SK-N-SH (cell line): Measurements from ENCODE around the gene HID1. TPM values are rescaled to one million over a fixed set of nuclear protein-coding genes. Genes with fewer than 3 reads are reported as not detected.

Experiments
- CTCF ChIA-PET: fragments of 300-600, 350-600 bp; formaldehyde crosslinking; extraction: SDS; loops from one replicate; lab custom pipeline; 2021; lab: Yijun Ruan, JAX
- POLR2A ChIA-PET: fragments of 350-600 bp; sonication (Branson Sonifier 250); formaldehyde crosslinking; extraction: SDS; loops from one replicate; lab custom pipeline; 2020; ENCODE audit warnings: antibody characterized with exemption, inconsistent platforms; lab: Yijun Ruan, JAX
- DNase-seq: peaks from one replicate; pipeline ENCODE4 v3.0.0; 2012
- H2AFZ ChIP-seq: fragments of 200-600 bp; sonication (generic); 2 replicates; pipeline ENCODE4 v1.8.1; 2016; ENCODE audit warnings: antibody characterized with exemption, mild to moderate bottlenecking, low read depth
- H3F3A ChIP-seq: fragments of 200-600 bp; sonication (generic); replicated peaks from 2 replicates; pipeline ENCODE3; 2016; ENCODE audit warnings: antibody characterized with exemption, mild to moderate bottlenecking; ENCODE audit not compliant: insufficient read depth
- H3K27ac ChIP-seq, 2 experiments: fragments of 200-500 bp in 1 of 2; fragments of 200-600 bp in 1 of 2; sonication (Bioruptor generic) in 1 of 2; sonication (generic), shearing (Covaris generic) in 1 of 2; 2 replicates each; pipeline versions ENCODE4 v1.5.1 to v1.6.1; 2014 to 2016; ENCODE audit warnings: low read depth in 2 of 2, inconsistent platforms in 1 of 2, low read length in 1 of 2, mild to moderate bottlenecking in 1 of 2, mixed read lengths in 1 of 2
- H3K27me3 ChIP-seq: fragments of 200-600 bp; sonication (generic), shearing (Covaris generic); 2 replicates; pipeline ENCODE4 v1.6.1; 2016; ENCODE audit warnings: mixed run types; ENCODE audit not compliant: insufficient read depth
- H3K36me3 ChIP-seq, 2 experiments: fragments of 200-500 bp in 1 of 2; fragments of 200-600 bp in 1 of 2; sonication (Bioruptor generic) in 1 of 2; sonication (generic) in 1 of 2; replicated peaks in 1 of 2; 2 replicates each; pipeline versions ENCODE3 to v1.5.1; 2014 to 2016; ENCODE audit warnings: low read length in 1 of 2, mild to moderate bottlenecking in 1 of 2; ENCODE audit not compliant: insufficient read depth in 2 of 2, control insufficient read depth in 1 of 2
- H3K4me1 ChIP-seq, 2 experiments: fragments of 200-500 bp in 1 of 2; fragments of 200-600 bp in 1 of 2; sonication (Bioruptor generic) in 1 of 2; sonication (generic), shearing (Covaris generic) in 1 of 2; 2 replicates each; pipeline versions ENCODE4 v1.5.1 to v1.6.1; 2014 to 2016; ENCODE audit warnings: low read depth in 1 of 2, low read length in 1 of 2, mixed run types in 1 of 2; ENCODE audit not compliant: insufficient read depth in 2 of 2, control insufficient read depth in 1 of 2
- H3K4me2 ChIP-seq: fragments of 200-600 bp; sonication (generic), shearing (Covaris generic); 2 replicates; pipeline ENCODE4 v1.6.1; 2017; ENCODE audit warnings: mixed run types
- H3K4me3 ChIP-seq, 2 experiments: fragments of 200-500 bp in 1 of 2; fragments of 200-600 bp in 1 of 2; sonication (Bioruptor generic) in 1 of 2; sonication (generic), shearing (Covaris generic) in 1 of 2; 2 replicates each; pipeline versions ENCODE4 v1.5.1 to v1.8.1; 2014 to 2016; ENCODE audit warnings: low read depth in 2 of 2, inconsistent platforms in 1 of 2, low read length in 1 of 2, mild to moderate bottlenecking in 1 of 2, mixed read lengths in 1 of 2, moderate library complexity in 1 of 2
- H3K79me2 ChIP-seq: fragments of 200-600 bp; sonication (generic); 2 replicates; pipeline ENCODE4 v1.8.1; 2017; ENCODE audit warnings: mild to moderate bottlenecking; ENCODE audit not compliant: insufficient read depth
- H3K9ac ChIP-seq: fragments of 200-600 bp; sonication (generic); 2 replicates; pipeline ENCODE4 v1.6.1; 2017; ENCODE audit warnings: mixed run types
- H3K9me2 ChIP-seq: fragments of 200-600 bp; sonication (generic); 2 replicates; pipeline ENCODE4 v1.6.1; 2017; ENCODE audit warnings: mixed run types
- H3K9me3 ChIP-seq: fragments of 200-600 bp; sonication (generic); 2 replicates; pipeline ENCODE4 v1.6.1; 2017; ENCODE audit warnings: mixed run types, mild to moderate bottlenecking, moderate library complexity
- H4K20me1 ChIP-seq: fragments of 200-600 bp; sonication (generic); 2 replicates; pipeline ENCODE4 v1.6.1; 2017; ENCODE audit warnings: mild to moderate bottlenecking, mixed run types; ENCODE audit not compliant: insufficient read depth
- ELF1 ChIP-seq: IDR thresholded peaks from 2 replicates; pipeline ENCODE4 v1.4.0; 2012
- EP300 ChIP-seq, 2 experiments: IDR thresholded peaks; 2 replicates each; pipeline versions ENCODE4 v1.4.0 to v1.6.1; 2012; ENCODE audit warnings: borderline replicate concordance in 1 of 2, low read depth in 1 of 2, low read length in 1 of 2
- EZH2phosphoT487 ChIP-seq: fragments of 200-600 bp; sonication (generic); IDR thresholded peaks from 2 replicates; pipeline ENCODE4 v1.6.1; 2017; ENCODE audit warnings: low read depth, mixed run types, mild to moderate bottlenecking, antibody characterized with exemption, moderate library complexity, borderline replicate concordance
- FOXM1 ChIP-seq: IDR thresholded peaks from 2 replicates; pipeline ENCODE4 v1.4.0; 2012; ENCODE audit warnings: low read depth, mild to moderate bottlenecking
- GATA2 ChIP-seq: sonication (generic); formaldehyde crosslinking; IDR thresholded peaks from 2 replicates; pipeline ENCODE4 v1.5.0; 2020; ENCODE audit warnings: mild to moderate bottlenecking, missing genetic modification reagents
- JUND ChIP-seq: IDR thresholded peaks from 2 replicates; pipeline ENCODE4 v1.4.0; 2012
- MAX ChIP-seq: IDR thresholded peaks from 2 replicates; pipeline ENCODE4 v1.4.0; 2012; ENCODE audit warnings: low read depth
- NRF1 ChIP-seq: IDR thresholded peaks from 2 replicates; pipeline ENCODE4 v1.6.1; 2012; ENCODE audit warnings: low read depth, mild to moderate bottlenecking, low read length
- RAD21 ChIP-seq: IDR thresholded peaks from 2 replicates; pipeline ENCODE4 v1.6.1; 2012; ENCODE audit warnings: mild to moderate bottlenecking, low read length
- REST ChIP-seq: IDR thresholded peaks from 2 replicates; pipeline ENCODE4 v1.6.1; 2012; ENCODE audit warnings: mild to moderate bottlenecking, low read depth, low read length, moderate library complexity
- RFX5 ChIP-seq: IDR thresholded peaks from 2 replicates; pipeline ENCODE4 v1.6.1; 2012; ENCODE audit warnings: mild to moderate bottlenecking, improper control_type of control experiment, low read length
- SMC3 ChIP-seq: IDR thresholded peaks from 2 replicates; pipeline ENCODE4 v1.6.1; 2012; ENCODE audit warnings: low read depth, low read length, improper control_type of control experiment
- TCF12 ChIP-seq: IDR thresholded peaks from 2 replicates; pipeline ENCODE4 v1.4.0; 2012
- TEAD4 ChIP-seq: IDR thresholded peaks from 2 replicates; pipeline ENCODE4 v1.4.0; 2012; ENCODE audit warnings: mild to moderate bottlenecking, borderline replicate concordance; ENCODE audit not compliant: insufficient read depth
- USF1 ChIP-seq: IDR thresholded peaks from 2 replicates; pipeline ENCODE4 v1.4.0; 2012; ENCODE audit warnings: low read depth, borderline replicate concordance
- YY1 ChIP-seq: IDR thresholded peaks from 2 replicates; pipeline ENCODE4 v1.4.0; 2012; ENCODE audit warnings: low read depth, mild to moderate bottlenecking
- WGBS: methylation state at CpG from one replicate; pipeline ENCODE4 v1.1.6; 2017; ENCODE audit warnings: low lambda C conversion rate; 5-methylcytosine and 5-hydroxymethylcytosine counted together
- polyA plus RNA-seq, 3 experiments: library from polyadenylated mRNA; depleted of rRNA; stranded (reverse); fragments of >200 nt; gene quantifications; 2 replicates each; pipeline ENCODE4 v1.2.3, GENCODE V29; 2012
- TF ChIP-seq, protein P1 (sequence below): IDR thresholded peaks from 2 replicates; pipeline ENCODE4; 2012

Gene HID1
- polyA plus RNA-seq, 1 of the 3 experiments (the other 2 are of a cell fraction): 2.5 TPM

- peaks cover 26% of the 10 kb centered on the region for H3K27me3 ChIP-seq
- H3K4me2 ChIP-seq: peak overlapping the region; percentile 96
- peaks cover 0 to 22% of the 10 kb centered on the region in 2 experiments; a peak in 1 of 4 replicates for H3K4me1 ChIP-seq
- no peak overlapping the region for H3K9ac ChIP-seq
- ChIA-PET CTCF (interaction anchor here (0.8 to 12.5 kb wide), 11 partner anchors 11 to 904 kb away, joined by 3 to 219 read pairs (median 5); partner anchors contain the start of genes CDR2L, MIF4GD, MRPL58 and OTOP2), POLR2A (interaction anchor here (0.5 to 6.7 kb wide), 13 partner anchors 9 to 423 kb away, joined by 3 to 97 read pairs (median 4); partner anchors contain the start of genes CDR2L, MRPL58 and NT5C)
- H3K36me3 ChIP-seq: no peaks in the 10 kb centered on the region
- no peaks in the 10 kb centered on the region for H4K20me1 ChIP-seq
- no peak for DNase-seq
- no peaks in the 10 kb centered on the region for H3K9me2 ChIP-seq
- H3K4me3 ChIP-seq: peak overlapping the region; percentile 54 to 70; a peak in 3 of 4 replicates
- H3K79me2 ChIP-seq: no peaks in the 10 kb centered on the region
- H3F3A ChIP-seq: peaks cover 5% of the 10 kb centered on the region
- peak overlapping the region in 1 of 2 experiments; percentile 85; a peak in 2 of 4 replicates for H3K27ac ChIP-seq
- peak overlapping the region; percentile 54; the same call in 1 of the 2 replicates for H2AFZ ChIP-seq
- no peaks in the 10 kb centered on the region for H3K9me3 ChIP-seq
- TF ChIP-seq EZH2phosphoT487 (no peak), JUND (no peak), REST (no peak), RFX5 (no peak), TCF12 (no peak), FOXM1 (no peak), USF1 (no peak), ELF1 (no peak), TEAD4 (no peak), SMC3 (no peak), GATA2 (CRISPR knock-in tag) (no peak), EP300 (IDR thresholded peaks at IDR 0.05; ENCODE audit: borderline replicate concordance in 1 of 2, low read depth in 1 of 2, low read length in 1 of 2) (no peak), YY1 (no peak), MAX (no peak), RAD21 (no peak), NRF1 (no peak)
- TF ChIP-seq, protein P1, sequence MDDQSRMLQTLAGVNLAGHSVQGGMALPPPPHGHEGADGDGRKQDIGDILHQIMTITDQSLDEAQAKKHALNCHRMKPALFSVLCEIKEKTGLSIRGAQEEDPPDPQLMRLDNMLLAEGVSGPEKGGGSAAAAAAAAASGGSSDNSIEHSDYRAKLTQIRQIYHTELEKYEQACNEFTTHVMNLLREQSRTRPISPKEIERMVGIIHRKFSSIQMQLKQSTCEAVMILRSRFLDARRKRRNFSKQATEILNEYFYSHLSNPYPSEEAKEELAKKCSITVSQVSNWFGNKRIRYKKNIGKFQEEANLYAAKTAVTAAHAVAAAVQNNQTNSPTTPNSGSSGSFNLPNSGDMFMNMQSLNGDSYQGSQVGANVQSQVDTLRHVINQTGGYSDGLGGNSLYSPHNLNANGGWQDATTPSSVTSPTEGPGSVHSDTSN: no peak
- 28% methylated on average over 9 of the region's 9 CpGs for WGBS
These were observed 785 bp downstream of the HID1 start for GRCh38 chr17:74971842-74972106.
